ENCODE results near the gene DNAJC4.
A peak's percentile ranks its signal among the peaks of the same experiment; 100 is the strongest.

DNAJC4 gene

DNA sequence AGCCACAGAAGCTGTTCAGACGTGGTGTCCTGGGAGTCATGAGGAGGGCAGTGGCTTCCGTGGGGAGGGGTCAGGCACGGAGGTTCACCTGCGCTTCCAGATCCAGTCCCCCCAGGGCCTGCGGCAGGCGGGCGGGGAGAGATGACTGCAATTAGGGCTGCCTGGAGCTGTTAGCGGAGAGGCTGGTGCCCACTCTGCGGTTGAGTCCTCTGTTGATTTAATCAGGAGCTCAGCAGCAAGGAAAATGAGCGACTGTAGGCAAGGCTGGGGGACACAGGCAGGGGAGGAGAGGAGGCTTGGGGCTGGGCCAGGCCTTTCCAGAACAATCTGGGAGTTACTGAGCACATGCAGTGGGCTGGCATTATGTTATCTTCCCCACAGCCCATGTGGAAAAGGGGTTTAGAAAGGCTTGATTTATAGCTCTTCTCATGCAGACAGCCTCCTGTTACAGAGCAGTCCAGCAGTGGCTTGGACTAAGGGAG, 34.1 kb downstream of the DNAJC4 start:
- H3K9ac ChIP-seq (ENCODE audit: insufficient read length): no peak overlapping the region
- no peak for DNase-seq (ENCODE audit: low read depth, low spot score)
- peak overlapping the region; percentile 62 for H3K27ac ChIP-seq

DNA sequence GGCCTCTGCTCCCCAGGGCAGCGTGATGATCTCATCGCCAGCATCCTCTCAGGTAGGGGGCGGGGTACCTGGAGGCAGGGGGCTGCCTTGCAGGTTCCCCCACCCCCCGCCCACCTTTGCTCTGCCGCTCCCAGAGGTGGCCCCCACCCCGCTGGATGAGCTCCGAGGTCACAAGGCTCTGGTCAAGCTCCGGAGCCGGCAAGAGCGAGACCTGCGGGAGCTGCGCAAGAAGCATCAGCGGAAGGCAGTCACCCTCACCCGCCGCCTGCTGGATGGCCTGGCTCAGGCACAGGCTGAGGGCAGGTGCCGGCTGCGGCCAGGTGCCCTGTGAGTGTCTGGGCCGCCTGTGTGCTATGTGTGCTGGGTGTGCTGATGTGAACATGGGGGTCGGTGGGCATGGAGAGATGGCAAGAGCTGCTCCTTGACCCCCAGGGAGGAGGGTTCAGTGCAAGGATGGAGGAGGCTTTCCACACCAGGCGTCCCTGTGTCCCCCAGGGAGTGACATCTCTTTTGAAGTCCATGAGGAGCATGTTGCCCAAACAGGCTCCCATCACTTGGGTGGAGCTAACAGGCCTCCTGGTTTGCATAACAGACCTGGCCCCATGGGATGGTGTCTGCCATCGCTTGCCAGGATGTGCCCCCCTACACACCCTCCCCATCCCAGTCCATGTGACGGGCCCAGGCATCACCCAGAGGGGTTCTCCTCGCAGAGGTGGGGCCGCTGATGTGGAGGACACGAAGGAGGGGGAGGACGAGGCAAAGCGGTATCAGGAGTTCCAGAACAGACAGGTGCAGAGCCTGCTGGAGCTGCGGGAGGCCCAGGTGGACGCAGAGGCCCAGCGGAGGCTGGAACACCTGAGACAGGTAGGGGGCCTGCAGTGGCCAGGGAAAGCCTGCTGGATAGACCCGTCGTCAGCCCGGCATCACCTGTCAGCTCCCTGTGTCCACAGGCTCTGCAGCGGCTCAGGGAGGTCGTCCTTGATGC, 35.1 kb downstream of the DNAJC4 start:
- DNase-seq (ENCODE audit: low read depth, low spot score): no peak
- H3K9me3 ChIP-seq (ENCODE audit: low read depth, low read length): no peaks in the 10 kb centered on the region
- H3K4me3 ChIP-seq: no peak overlapping the region
- H3K36me3 ChIP-seq (ENCODE audit: insufficient read depth, low read length): peaks cover 24% of the 10 kb centered on the region; the same call in 1 of the 2 replicates
- no peak overlapping the region for H3K27ac ChIP-seq
- TF ChIP-seq FOXP2 (optimal IDR thresholded peaks at IDR 0.05; ENCODE audit: control extremely low read depth, extremely low read length, insufficient read depth) (no peak), EZH2 (IDR thresholded peaks at IDR 0.05) (no peak), POLR2AphosphoS5 (IDR thresholded peaks at IDR 0.05; ENCODE audit: borderline replicate concordance, low read depth, low read length) (no peak)
- H3K9ac ChIP-seq (ENCODE audit: insufficient read length): no peak overlapping the region

More for the DNA sequence above, 34.1 kb downstream of the DNAJC4 start:
- H3K4me3 ChIP-seq: no peak overlapping the region
- H3K9me3 ChIP-seq (ENCODE audit: low read depth, low read length): no peaks in the 10 kb centered on the region
- TF ChIP-seq FOXP2 (optimal IDR thresholded peaks at IDR 0.05; ENCODE audit: control extremely low read depth, extremely low read length, insufficient read depth) (no peak), EZH2 (IDR thresholded peaks at IDR 0.05) (no peak), POLR2AphosphoS5 (IDR thresholded peaks at IDR 0.05; ENCODE audit: borderline replicate concordance, low read depth, low read length) (no peak)
- peaks cover 30% of the 10 kb centered on the region; the same call in 1 of the 2 replicates for H3K36me3 ChIP-seq (ENCODE audit: insufficient read depth, low read length)

DNA sequence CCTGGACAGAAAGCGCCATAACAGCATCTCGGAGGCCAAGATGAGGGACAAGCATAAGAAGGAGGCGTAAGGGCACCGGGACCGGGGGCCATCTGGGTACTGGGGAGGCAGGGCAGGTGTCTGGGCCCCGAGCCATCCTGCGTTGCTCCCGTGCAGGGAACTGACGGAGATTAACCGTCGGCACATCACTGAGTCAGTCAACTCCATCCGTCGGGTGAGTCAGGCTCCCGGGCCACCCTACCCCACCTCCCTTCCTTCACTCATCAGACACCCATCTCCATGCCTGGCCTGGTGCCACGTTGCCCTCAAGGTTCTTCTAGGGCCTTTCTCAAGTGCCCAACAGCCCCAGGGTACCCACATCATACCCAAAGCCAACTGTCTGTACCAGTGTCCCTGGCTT, 36.0 kb downstream of the DNAJC4 start:
- Histone ChIP-seq H3K36me3 (ENCODE audit: insufficient read depth, low read length) (peaks cover 24% of the 10 kb centered on the region; the same call in 1 of the 2 replicates), H3K4me3 (no peak overlapping the region), H3K27ac (no peak overlapping the region), H3K9ac (ENCODE audit: insufficient read length) (no peak overlapping the region), H3K9me3 (ENCODE audit: low read depth, low read length) (no peaks in the 10 kb centered on the region)
- no peak for DNase-seq (ENCODE audit: low read depth, low spot score)
- TF ChIP-seq FOXP2 (optimal IDR thresholded peaks at IDR 0.05; ENCODE audit: control extremely low read depth, extremely low read length, insufficient read depth) (no peak), EZH2 (IDR thresholded peaks at IDR 0.05) (no peak), POLR2AphosphoS5 (IDR thresholded peaks at IDR 0.05; ENCODE audit: borderline replicate concordance, low read depth, low read length) (no peak)

- peak overlapping the region; percentile 70 for H3K27ac ChIP-seq
Measured at GRCh38 chr11:64267207-64267945, 37.0 kb downstream of the DNAJC4 start.

DNA sequence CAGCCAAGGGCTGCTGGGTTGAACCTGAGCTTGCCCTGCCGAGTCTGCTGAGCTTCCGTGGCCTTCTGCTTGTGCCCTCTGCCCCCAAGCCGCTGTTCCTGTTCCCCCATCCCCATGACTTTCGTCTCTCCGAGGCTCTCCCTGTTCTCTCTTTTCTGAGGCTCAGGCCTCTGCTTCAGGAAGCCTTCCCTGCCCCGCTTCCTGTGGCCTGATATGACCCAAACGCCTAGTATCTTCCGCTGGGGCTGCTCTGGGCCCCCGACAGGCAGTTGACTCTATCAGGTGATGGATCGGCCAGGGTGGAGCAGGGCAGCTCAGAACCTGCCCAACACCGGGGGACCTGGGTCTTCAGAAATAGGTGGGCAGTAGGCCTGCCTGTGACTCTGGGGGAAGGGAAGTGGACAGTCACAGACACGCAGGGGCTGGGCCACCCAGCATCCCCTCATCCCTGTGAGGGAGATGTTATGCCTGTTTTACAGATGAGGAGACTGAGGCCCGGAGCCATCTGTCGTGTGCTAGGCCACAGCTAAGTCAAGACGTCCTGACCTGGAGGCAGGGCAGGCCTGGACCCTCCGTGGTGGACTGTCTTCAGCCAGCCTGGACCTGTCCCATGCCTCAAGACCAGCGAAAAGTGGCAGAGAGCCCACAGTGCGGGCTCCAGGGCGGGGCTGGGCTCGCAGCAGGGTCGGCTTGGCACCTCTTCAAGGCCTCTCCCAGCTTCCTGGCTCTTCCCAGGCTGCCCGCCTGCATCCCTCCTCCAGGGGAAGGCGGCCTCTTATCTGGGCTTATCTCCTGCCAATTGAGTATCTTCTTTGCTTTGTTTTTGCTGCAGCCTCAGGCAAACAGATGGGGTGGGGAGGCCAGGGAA, 37.9 kb downstream of the DNAJC4 start:
- peak overlapping the region; percentile 95 for H3K27ac ChIP-seq
- TF ChIP-seq EZH2 (IDR thresholded peaks at IDR 0.05) (no peak), POLR2AphosphoS5 (IDR thresholded peaks at IDR 0.05; ENCODE audit: borderline replicate concordance, low read depth, low read length) (no peak), FOXP2 (optimal IDR thresholded peaks at IDR 0.05; ENCODE audit: control extremely low read depth, extremely low read length, insufficient read depth) (no peak)
- peak overlapping the region; percentile 92 for H3K9ac ChIP-seq (ENCODE audit: insufficient read length)
- DNase-seq (ENCODE audit: low read depth, low spot score): no peak
- H3K36me3 ChIP-seq (ENCODE audit: insufficient read depth, low read length): peaks cover 12% of the 10 kb centered on the region; the same call in 1 of the 2 replicates
- H3K9me3 ChIP-seq (ENCODE audit: low read depth, low read length): no peaks in the 10 kb centered on the region
- H3K4me3 ChIP-seq: peak overlapping the region; percentile 80

More at GRCh38 chr11:64267207-64267945, 37.0 kb downstream of the DNAJC4 start:
- TF ChIP-seq POLR2AphosphoS5 (IDR thresholded peaks at IDR 0.05; ENCODE audit: borderline replicate concordance, low read depth, low read length): no peak
- TF ChIP-seq EZH2 (IDR thresholded peaks at IDR 0.05): no peak
- TF ChIP-seq FOXP2 (optimal IDR thresholded peaks at IDR 0.05; ENCODE audit: control extremely low read depth, extremely low read length, insufficient read depth): no peak
- DNase-seq (ENCODE audit: low read depth, low spot score): no peak
- H3K4me3 ChIP-seq: no peak overlapping the region
- H3K9ac ChIP-seq (ENCODE audit: insufficient read length): no peak overlapping the region
- no peaks in the 10 kb centered on the region for H3K9me3 ChIP-seq (ENCODE audit: low read depth, low read length)
- H3K36me3 ChIP-seq (ENCODE audit: insufficient read depth, low read length): peaks cover 21% of the 10 kb centered on the region; the same call in 1 of the 2 replicates

GRCh38 chr11:64268893-64269539, 38.7 kb downstream of the DNAJC4 start:
- Histone ChIP-seq H3K9ac (ENCODE audit: insufficient read length) (peak overlapping the region; percentile 92), H3K27ac (peak overlapping the region; percentile 95), H3K36me3 (ENCODE audit: insufficient read depth, low read length) (peaks cover 5% of the 10 kb centered on the region; the same call in 1 of the 2 replicates), H3K4me3 (peak overlapping the region; percentile 80), H3K9me3 (ENCODE audit: low read depth, low read length) (no peaks in the 10 kb centered on the region)
- no peak for TF ChIP-seq FOXP2 (optimal IDR thresholded peaks at IDR 0.05; ENCODE audit: control extremely low read depth, extremely low read length, insufficient read depth)
- DNase-seq (ENCODE audit: low read depth, low spot score): no peak

DNA sequence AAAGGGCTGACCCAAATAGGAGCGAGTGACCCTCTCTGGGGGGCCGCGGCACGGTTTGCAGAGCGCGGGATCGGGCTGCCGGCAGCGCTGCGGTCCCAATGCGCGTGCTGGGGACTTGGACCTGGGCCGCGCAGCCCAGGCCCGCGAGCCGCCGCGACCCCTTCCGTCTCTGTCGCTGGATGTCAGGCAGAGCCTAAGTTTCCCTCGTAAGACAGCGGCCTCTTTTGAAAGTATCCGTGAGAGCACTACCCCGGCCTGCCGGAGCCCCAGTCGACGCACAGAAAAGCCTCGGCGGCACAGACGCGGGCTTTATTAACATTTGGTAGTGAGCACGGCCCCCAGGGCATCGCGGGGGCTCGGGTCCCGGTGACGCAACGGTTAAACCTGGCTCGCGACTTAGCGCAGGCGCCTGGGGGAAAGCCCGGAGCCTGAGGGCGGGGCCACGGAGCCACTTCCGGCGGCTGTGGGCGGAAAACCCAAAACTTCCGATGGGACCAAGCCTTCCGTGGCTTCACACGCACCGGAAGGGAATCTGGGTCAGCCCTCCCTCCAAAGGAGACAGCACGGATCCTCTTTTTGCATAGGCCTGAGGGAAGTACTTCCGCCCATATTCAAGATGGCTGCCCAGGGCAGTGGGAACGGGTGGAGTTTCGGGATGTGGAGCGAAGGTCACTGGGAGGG, 39.3 kb downstream of the DNAJC4 start:
- H3K9ac ChIP-seq (ENCODE audit: insufficient read length): peak overlapping the region; percentile 92
- peak overlapping the region; percentile 80 for H3K4me3 ChIP-seq
- H3K36me3 ChIP-seq (ENCODE audit: insufficient read depth, low read length): peaks cover 4% of the 10 kb centered on the region; the same call in 1 of the 2 replicates
- H3K9me3 ChIP-seq (ENCODE audit: low read depth, low read length): no peaks in the 10 kb centered on the region
- H3K27ac ChIP-seq: peak overlapping the region; percentile 95
- TF ChIP-seq POLR2AphosphoS5 (IDR thresholded peaks at IDR 0.05; ENCODE audit: borderline replicate concordance, low read depth, low read length): peak; percentile 78; the same call in 1 of the 2 replicates
- TF ChIP-seq FOXP2 (optimal IDR thresholded peaks at IDR 0.05; ENCODE audit: control extremely low read depth, extremely low read length, insufficient read depth): no peak
- no peak for TF ChIP-seq EZH2 (IDR thresholded peaks at IDR 0.05)
- DNase-seq (ENCODE audit: low read depth, low spot score): peak; percentile 98
